NCI-H345 treated with DMSO at 0.1 percent for 48 hours (cell line): ENCODE results near the gene TMEM214.
"Not testable (repeated sequence)": the region's sequence is repeated elsewhere in the genome, so short reads cannot be mapped to it uniquely, and the experiment has no call there.

ENCODE experiments used
- DNase-seq: peaks from one replicate; lab custom pipeline; 2025; ENCODE audit not compliant: unreplicated experiment; lab: John Stamatoyannopoulos, UW

The TMEM214 gene

DNA sequence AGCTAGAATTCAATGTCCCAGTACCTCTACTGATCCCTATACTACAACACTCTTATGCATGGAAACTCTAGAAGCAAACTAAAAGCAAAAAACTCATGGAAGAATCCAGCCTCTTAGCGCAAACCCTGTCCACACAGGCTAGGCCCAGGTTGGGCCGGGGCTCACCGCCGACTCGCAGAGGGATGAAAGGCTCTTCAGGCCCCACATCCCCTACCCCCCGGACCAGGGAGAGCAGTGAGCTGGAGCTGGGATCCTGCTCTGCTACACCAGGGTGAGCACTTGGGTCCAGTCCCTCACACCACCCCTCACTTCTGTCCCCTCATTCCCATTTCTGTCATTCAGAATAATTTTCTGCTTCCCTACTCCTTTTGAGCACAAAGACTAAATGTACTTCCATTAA, 36.7 kb downstream of the TMEM214 start:
- no peak for DNase-seq

DNA sequence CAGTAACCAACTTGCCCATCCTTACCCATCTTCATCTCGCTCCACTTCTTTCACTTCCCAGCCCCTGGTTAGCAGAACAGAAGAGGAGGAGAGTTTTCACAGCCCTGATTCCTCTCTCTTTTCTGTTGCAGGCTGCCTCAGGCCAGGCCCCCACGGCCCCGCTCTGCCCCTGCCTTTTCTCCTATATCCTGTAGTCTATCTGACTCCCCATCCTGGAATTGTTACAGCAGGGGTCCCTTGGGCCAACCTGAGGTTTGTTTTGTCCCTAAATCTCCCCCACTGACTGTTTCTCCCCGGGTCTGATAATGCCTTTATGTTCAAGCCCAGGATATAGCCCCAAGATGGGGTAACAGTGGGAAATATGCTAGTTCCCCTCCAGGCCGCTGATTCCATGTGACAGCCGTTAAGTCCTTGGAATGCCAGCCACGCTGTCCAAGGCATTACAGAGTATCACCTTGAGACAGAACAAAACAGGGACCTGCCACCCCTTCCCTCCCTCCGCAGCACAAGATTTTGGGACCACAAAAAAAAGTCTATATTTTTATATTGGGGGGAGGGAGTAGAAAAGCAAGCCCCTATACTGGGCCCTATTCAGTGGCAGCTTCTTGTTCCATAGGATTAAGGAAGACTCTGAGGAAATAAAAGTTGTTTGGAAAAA, 37.3 kb downstream of the TMEM214 start:
- DNase-seq = no peak

DNA sequence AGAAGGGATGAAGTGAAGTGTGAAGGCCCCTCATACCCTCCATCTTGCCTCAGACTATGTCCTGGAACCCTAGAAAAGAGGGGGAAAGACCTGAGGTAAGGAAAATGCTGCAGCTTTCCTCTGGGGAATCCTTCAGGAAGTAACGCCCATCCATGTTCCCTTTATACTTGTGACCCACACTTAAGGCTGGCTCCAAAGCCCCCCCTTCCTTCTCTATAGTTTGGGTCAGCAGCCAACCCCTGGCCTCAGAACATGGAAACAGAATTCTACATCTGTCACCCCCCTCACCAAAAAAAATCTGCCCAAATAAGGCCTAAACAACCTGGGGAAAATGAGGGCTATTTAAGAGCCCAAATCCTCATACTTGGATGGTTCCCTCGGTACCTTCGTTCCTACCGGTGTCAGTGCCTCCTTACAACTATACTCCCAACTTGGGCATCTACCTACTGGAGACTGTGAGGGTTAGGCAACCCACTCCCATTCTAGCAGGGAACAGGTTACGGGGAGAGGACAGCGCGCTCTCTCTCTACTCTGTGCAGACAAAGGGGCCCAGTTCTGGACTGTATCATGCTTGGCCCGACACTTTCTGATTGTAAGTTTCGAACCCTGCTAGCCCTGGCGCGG, 38.0 kb downstream of the TMEM214 start:
- DNase-seq = no peak

DNA sequence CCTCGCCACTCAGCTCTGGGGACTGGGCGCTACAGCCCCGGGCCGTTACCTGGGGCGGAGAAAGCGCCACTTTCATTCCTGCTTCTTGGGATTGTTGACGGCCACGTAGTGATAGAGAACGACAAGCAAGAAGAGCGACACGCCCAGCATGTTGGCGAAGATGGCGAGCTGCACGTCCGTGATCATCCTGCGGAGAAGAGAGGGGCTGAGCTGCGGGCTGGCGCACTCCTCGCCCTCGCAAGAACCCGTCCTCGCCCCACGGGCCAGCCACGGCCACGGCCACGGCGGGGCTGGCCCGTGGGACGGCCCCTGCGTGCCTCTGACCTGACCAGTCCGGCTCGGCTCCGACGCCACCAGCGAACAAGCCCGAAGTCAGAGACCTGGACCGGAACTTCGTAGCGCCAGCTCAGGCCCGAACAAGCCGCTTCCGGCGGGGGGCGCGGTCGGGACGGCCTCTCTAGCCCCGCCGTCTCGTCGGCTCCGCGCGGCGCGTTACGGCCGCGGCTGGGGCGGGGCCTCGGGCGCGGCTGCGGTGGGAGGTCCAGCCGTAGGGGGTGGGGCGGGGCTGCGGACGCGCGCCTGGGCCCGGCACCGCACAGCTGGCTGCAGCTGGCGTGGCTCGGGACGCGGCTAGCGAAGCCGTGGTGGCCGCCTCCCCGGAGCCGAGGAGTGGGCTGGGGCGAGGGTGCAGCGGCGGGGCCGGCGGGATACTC, 38.7 kb downstream of the TMEM214 start, which contains the start of gene OST4:
Gene OST4, minus strand, starts transcription at position 378 of the 713 bp plus-strand sequence.
- DNase-seq = peak; percentile 82

DNA sequence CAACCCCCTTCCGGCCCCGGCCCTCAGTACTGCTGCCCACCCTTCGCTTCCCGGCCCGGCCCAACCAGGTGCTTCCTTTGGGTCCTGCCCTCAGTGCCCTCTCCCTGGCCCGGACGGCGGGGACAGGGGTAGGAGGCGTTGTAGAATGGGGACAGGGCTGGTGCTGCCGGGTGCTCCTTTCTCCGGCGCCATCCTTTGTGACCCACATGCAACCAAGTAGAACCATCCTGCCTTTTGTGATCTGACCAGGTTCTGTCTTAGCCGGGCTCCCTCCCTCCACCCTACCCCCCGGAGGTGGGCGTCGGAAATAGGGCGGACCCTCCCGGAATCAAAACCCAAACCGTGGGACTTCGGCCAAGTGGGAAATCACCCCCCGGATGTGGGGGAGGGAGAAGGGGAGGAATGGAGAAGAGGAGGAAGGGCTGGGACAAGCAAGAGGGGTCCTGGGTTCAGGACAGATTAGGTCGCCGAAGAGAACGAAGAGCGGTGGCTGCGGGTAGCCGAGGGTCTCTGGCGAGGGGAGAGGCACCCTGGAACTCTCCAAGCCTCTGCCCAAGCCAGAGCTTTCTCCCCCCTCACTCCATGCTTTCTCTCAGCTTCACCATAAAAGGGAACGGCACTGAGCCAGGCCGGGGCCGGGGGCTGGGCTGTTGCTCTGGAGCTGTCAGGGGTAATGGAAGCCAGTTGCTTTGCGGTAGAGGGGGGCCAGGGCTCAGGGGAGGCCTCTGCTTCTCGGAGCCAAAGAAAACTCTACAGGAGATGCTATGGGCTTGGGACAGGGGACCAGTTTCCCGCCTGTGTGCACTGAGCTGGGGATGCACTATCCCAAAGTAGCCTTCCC, 39.4 kb downstream of the TMEM214 start:
- no peak for DNase-seq

DNA sequence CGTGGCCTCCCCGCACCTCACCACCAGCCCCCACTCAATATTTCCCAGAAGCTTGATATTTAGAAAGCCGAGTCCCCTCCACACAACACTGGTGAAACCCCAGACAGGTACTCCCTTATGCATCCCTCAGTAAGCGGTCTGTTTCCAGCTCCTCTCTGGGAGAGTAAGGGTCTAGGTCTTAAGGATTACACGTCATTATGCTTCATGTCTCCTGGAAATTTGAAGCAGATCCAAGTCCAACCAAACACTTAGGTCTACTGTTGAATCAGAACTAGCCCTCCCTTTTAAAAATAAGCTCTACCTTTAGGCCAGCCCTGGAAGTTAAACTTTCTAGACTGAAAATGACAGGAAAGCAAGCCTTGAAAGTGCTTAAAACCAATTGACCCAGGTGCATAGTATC, 40.2 kb downstream of the TMEM214 start:
- no peak for DNase-seq

DNA sequence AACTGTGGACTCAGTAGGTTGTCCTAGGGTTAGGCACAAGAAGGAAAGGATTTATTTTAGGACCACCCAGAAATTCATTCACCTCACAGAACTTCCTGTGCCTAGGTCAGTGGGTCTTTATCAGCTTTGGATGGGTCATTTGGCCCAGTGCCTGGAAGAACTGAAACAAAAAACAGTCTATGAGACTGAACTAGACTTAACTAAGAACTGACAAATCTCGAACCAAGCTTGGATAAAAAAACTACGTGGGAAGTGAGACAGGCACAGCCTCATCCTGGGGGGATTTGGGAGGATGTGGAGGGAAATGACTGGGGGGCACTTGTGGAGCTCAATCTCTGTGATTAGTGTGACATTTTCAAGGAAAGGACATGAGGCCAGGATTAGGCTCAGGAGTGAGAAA, 41.0 kb downstream of the TMEM214 start:
- no peak for DNase-seq

DNA sequence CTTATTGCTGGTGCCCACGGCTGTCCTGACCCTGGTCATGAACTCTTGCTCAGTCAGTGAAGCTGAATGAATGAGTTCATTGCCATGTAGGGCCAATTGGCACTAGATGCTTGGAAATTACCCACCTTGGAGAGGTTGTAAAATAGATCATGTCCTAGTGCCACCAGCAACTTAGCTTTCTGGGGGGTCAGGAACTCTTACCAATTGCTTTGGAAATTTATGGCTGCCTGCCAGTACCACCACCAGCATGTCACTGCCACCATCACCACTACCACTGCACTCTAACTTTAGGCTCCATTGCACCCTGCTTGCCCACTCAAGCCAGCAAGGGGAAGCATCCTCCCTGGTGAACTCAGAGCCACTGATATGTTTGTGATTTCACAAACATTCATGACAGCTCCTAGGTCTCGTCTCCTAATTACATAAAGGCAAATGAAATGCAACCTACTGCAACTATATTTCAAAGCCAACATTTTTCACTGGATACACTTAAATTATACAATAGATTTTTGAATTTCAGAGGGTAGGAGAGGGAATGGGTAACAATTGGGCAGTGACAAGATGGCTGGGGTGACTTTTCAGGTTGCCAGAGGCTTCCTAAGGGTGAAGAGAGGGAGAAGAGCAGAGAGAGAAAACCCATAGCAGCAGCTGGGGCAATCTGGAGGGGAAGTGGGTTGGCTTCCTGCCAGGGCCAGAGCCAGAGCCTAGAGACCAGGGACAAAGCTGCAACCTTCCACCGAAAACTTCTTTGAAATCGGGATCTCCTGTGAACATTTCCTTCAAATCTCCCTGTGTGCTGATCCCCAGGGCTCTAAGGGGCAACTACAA, 42.2 kb downstream of the TMEM214 start:
- DNase-seq = peak; percentile 22

DNA sequence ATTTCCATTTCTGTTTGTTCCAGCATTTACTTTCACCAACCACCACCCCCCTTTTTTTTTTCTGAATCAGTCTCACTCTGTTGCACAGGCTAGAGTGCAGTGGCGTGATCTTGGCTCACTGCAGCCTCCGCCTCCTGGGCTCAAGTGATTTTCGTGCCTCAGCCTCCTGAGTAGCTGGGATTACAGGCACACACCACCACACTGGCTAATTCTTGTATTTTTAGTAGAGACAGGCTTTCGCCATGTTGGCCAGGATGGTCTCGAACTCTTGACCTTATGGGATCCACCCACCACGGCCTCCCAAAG, 42.8 kb downstream of the TMEM214 start:
- DNase-seq = not testable (repeated sequence)

DNA sequence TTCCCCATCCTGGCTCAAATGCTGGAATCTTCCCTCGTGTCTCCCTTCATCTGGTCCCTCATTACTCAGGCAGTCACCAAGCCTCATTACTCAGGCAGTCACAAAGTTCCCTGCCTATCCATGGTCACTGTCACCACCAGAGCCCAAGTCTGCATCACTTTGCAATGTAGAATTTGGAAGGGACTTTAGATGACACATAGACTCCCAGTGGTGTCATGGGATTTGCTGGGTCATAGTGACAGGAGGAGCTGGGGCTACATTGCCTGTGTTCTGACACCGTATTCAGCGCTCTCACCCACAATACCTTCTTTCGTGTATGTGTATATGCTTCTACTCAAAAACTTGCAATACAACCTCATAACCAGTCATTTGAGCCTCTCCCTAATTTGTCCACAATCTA, 43.6 kb downstream of the TMEM214 start:
- DNase-seq = no peak

DNA sequence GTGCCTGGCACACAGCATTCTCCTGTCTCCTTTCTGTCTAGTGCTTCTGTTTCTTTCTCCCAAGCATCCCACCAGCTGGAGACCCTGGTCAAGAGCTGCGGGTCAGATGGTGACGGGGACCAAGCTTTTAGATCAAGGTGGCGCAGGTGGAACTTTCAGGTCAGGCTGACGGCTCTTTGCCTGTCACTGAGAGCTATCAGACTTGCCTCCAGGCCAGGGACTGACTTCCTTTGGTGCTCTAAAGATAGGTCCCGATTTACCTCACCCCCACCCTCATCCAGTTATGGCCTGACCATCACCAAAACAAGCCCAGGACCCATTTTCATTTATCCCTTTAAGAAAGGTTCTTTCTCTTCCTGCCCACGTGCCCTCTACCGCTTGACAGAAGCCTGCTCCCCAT, 44.5 kb downstream of the TMEM214 start:
- DNase-seq = no peak

DNA sequence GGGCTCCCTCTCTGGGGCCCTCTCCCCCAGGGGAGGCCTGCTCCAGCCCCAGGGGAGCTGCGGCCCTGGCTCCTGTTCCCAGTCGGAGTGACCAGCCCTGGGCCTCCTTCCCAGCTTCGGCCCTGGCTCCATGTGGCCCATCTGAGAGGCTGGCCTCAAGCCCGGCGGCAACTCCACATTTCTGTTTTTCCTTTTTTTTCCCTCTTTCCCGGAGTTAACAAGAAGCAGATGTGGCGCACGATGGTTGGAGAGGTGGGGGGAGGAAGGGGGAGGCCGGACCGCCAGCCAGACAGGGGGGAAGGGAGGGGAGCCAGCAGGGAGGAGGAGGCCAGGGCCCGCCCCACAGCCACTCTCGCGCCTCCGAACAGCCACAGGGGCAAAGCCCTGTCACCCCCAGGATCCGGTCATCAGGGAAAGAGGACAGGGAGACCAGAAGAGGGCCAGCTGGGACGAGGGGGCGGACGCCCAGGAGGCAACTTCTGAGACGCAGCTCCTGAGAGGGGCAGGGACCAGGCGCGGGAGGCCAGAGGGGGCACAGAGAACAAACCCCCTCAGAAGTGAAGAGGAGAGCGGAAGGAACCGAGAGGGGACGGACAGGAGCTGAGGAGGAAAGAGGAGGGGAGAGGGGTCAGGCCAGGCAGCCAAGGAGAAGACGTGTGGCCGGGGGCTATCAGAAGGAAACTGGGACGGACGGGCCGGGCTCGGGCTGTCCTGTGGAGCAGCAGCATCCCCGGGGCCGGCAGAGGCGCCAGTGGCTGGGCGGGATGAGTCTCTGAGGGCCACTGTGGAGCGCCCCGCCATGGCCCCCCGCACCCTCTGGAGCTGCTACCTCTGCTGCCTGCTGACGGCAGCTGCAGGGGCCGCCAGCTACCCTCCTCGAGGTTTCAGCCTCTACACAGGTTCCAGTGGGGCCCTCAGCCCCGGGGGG, 45.8 kb downstream of the TMEM214 start, which contains the start of gene EMILIN1:
Gene EMILIN1, plus strand, starts transcription at position 349 of the 928 bp plus-strand sequence. Its CDS starts 451 bp downstream, at position 800.
- no peak for DNase-seq

DNA sequence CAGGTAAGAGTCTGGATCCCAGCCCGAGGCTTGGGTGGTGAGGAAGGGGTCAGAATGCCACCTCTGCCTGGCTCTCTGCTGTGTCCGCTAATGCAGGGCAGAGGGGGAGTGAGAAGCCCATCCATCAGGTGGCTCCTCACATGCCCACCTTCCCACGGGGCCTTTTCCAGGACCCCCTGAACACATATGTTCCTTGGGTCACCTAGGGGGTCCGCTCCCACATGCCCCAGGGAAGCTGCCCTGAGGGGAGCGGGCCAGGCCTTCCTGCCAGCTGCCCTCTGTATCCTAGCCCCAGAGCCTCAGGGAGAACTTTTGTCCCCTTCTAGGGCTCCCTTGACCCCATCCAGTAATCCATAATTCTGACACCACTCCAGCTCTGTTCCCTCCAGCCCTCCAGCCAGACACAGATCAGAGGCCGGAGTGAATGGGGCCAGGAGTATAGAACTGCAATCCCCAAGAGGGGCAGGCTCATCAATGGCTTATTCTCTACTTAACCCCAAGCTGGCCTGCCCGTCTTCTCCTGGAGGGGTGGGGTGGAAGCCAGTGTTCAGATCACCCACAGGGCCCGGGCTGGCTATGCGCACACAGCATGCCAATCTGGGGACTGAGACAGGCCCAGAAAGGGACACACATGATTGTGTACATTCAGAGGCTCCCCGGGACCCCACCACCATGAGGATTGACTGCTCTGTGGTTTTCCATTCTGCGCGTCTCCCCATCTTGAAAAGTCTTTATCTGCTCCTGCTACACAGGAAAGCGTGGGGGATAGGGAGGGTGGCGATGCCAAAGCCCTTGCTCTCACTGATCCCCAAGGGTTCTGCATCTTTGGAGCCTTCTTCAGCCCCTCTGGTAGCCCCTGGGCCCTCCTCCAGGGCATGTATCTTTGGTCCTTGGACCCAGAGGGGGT, 46.7 kb downstream of the TMEM214 start:
- no peak for DNase-seq

DNA sequence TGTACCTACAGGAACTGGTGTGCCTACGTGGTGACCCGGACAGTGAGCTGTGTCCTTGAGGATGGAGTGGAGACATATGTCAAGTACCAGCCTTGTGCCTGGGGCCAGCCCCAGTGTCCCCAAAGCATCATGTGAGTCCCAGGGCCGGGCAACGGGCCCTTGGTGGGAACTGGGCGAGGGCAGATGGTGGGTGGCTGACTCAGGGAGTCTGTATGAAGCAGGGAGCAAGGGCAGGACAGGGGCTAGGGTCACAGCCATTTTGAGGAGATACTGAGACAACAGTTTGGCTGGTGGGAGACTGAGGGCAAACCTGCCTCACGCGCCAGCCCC, 47.3 kb downstream of the TMEM214 start:
- DNase-seq = no peak

DNA sequence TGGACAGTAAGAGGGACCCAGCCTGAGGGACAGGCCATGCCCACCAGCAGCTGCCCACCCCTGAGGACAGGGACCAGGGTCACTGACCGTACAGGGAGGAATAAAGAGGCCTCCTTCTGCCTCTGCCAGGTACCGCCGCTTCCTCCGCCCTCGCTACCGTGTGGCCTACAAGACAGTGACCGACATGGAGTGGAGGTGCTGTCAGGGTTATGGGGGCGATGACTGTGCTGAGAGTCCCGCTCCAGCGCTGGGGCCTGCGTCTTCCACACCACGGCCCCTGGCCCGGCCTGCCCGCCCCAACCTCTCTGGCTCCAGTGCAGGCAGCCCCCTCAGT, 47.8 kb downstream of the TMEM214 start:
- DNase-seq = no peak

DNA sequence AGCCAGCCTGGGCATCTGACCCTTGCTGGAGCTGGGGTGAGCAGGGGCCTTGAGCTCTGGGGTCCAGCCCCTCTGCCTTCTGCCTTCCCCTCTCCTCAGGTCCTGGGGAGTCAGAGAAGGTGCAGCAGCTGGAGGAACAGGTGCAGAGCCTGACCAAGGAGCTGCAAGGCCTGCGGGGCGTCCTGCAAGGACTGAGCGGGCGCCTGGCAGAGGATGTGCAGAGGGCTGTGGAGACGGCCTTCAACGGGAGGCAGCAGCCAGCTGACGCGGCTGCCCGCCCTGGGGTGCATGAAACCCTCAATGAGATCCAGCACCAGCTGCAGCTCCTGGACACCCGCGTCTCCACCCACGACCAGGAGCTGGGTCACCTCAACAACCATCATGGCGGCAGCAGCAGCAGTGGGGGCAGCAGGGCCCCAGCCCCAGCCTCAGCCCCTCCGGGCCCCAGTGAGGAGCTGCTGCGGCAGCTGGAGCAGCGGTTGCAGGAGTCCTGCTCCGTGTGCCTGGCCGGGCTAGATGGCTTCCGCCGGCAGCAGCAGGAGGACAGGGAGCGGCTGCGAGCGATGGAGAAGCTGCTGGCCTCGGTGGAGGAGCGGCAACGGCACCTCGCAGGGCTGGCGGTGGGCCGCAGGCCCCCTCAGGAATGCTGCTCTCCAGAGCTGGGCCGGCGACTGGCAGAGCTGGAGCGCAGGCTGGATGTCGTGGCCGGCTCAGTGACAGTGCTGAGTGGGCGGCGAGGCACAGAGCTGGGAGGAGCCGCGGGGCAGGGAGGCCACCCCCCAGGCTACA, 49.4 kb downstream of the TMEM214 start:
- DNase-seq = no peak

DNA sequence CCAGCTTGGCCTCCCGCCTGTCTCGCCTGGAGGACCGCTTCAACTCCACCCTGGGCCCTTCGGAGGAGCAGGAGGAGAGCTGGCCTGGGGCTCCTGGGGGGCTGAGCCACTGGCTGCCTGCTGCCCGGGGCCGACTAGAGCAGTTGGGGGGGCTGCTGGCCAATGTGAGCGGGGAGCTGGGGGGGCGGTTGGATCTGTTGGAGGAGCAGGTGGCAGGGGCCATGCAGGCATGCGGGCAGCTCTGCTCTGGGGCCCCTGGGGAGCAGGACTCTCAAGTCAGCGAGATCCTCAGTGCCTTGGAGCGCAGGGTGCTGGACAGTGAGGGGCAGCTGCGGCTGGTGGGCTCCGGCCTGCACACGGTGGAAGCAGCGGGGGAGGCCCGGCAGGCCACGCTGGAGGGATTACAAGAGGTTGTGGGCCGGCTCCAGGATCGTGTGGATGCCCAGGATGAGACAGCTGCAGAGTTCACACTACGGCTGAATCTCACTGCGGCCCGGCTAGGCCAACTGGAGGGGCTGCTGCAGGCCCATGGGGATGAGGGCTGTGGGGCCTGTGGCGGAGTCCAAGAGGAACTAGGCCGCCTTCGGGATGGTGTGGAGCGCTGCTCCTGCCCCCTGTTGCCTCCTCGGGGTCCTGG, 50.1 kb downstream of the TMEM214 start:
- DNase-seq = no peak
